ENCODE measurements around the gene CAMSAP1.

CAMSAP1 gene

GRCh38 chr9:135798263-135798585, 109.1 kb downstream of the CAMSAP1 start:
- Histone ChIP-seq H3K9me3 (ENCODE audit: control insufficient read depth, insufficient read depth, low read depth, low read length) (no peaks in the 10 kb centered on the region), H3K27ac (ENCODE audit: extremely low read depth, low read depth, low read length) (no peak overlapping the region), H3K36me3 (ENCODE audit: control insufficient read depth in 2 of 2, insufficient read depth in 1 of 2, low read length in 2 of 2) (no peaks in the 10 kb centered on the region), H3K4me1 (ENCODE audit: control insufficient read depth, insufficient read depth, low read length) (no peaks in the 10 kb centered on the region), H3K4me3 (ENCODE audit: low read depth, low read length) (no peak overlapping the region)
- POLR2A ChIA-PET = no interaction called here
- no peak for TF ChIP-seq ZNF654 (tag by site-specific recombination; IDR thresholded peaks at IDR 0.05; ENCODE audit: low read depth)
- TF ChIP-seq MZF1 (tag by site-specific recombination; IDR thresholded peaks at IDR 0.05; ENCODE audit: borderline replicate concordance) = no peak
- no peak for TF ChIP-seq ZNF174 (tag by site-specific recombination; IDR thresholded peaks at IDR 0.05)
- TF ChIP-seq ZNF274 (IDR thresholded peaks at IDR 0.05; ENCODE audit: low read length) = no peak
- no peak for TF ChIP-seq ZNF274 (tag by site-specific recombination; IDR thresholded peaks at IDR 0.05; ENCODE audit: borderline replicate concordance)
- TF ChIP-seq ZNF677 (tag by site-specific recombination; IDR thresholded peaks at IDR 0.05) = no peak
- no peak for TF ChIP-seq ZNF280C (tag by site-specific recombination; IDR thresholded peaks at IDR 0.05)
- TF ChIP-seq ZNF121 (tag by site-specific recombination; IDR thresholded peaks at IDR 0.05) = no peak
- no peak for TF ChIP-seq GLI4 (tag by site-specific recombination; IDR thresholded peaks at IDR 0.05)
- no peak for TF ChIP-seq ZNF791 (tag by site-specific recombination; IDR thresholded peaks at IDR 0.05)
- no peak for TF ChIP-seq WT1 (tag by site-specific recombination; IDR thresholded peaks at IDR 0.05)
- TF ChIP-seq ZNF37A (tag by site-specific recombination; IDR thresholded peaks at IDR 0.05) = no peak
- TF ChIP-seq ZFP41 (tag by site-specific recombination; IDR thresholded peaks at IDR 0.05; ENCODE audit: borderline replicate concordance) = no peak
- no peak for TF ChIP-seq ZNF548 (tag by site-specific recombination; IDR thresholded peaks at IDR 0.05)
- no peak for TF ChIP-seq ZBTB26 (tag by site-specific recombination; optimal IDR thresholded peaks at IDR 0.05)
- TF ChIP-seq TSHZ1 (tag by site-specific recombination; IDR thresholded peaks at IDR 0.05; ENCODE audit: borderline replicate concordance) = no peak
- no peak for TF ChIP-seq ZNF837 (tag by site-specific recombination; IDR thresholded peaks at IDR 0.05)
- TF ChIP-seq ZNF426 (tag by site-specific recombination; IDR thresholded peaks at IDR 0.05) = no peak
- CTCF ChIA-PET = interaction anchor here (0.6 to 5.2 kb wide), 21 partner anchors 9 to 353 kb away, joined by 3 to 23 read pairs (median 4); no protein-coding TSS in a partner anchor

- ChIA-PET CTCF (interaction anchor here (0.6 to 5.2 kb wide), 36 partner anchors 10 to 1590 kb away, joined by 3 to 23 read pairs (median 4); no protein-coding TSS in a partner anchor), POLR2A (no interaction called here)
- Histone ChIP-seq H3K36me3 (ENCODE audit: control insufficient read depth in 2 of 2, insufficient read depth in 1 of 2, low read length in 2 of 2) (no peaks in the 10 kb centered on the region), H3K27ac (ENCODE audit: extremely low read depth, low read depth, low read length) (no peak overlapping the region), H3K4me1 (ENCODE audit: control insufficient read depth, insufficient read depth, low read length) (no peaks in the 10 kb centered on the region), H3K4me3 (ENCODE audit: low read depth, low read length) (no peak overlapping the region), H3K9me3 (ENCODE audit: control insufficient read depth, insufficient read depth, low read depth, low read length) (no peaks in the 10 kb centered on the region)
- TF ChIP-seq ZNF830 (tag by site-specific recombination; IDR thresholded peaks at IDR 0.05; ENCODE audit: low read depth) (no peak), MYNN (tag by site-specific recombination; IDR thresholded peaks at IDR 0.05; ENCODE audit: borderline replicate concordance) (no peak), ZNF404 (tag by site-specific recombination; IDR thresholded peaks at IDR 0.05) (no peak), ZBTB7A (tag by site-specific recombination; IDR thresholded peaks at IDR 0.05; ENCODE audit: low read depth) (peak; percentile 71; the same call in 1 of the 2 replicates), MEIS1 (CRISPR knock-in tag; IDR thresholded peaks at IDR 0.05; ENCODE audit: borderline replicate concordance) (no peak), ZNF280D (tag by site-specific recombination; IDR thresholded peaks at IDR 0.05) (no peak), ZNF175 (tag by site-specific recombination; IDR thresholded peaks at IDR 0.05) (no peak), ZNF707 (tag by site-specific recombination; IDR thresholded peaks at IDR 0.05) (no peak)
Measured at GRCh38 chr9:135797507-135798262, 109.7 kb downstream of the CAMSAP1 start.
